SU-DHL-6 (cell line): Measurements from ENCODE around the gene FBXO10.

Experiments used
- EZH2phosphoT487 ChIP-seq: fragments of 200-600 bp; sonication (generic), shearing (Covaris generic); conservative IDR thresholded peaks from 2 replicates; pipeline ENCODE4 v1.6.1; 2018; ENCODE audit warnings: mild to moderate bottlenecking, antibody characterized with exemption, low read length, moderate library complexity, mixed read lengths
- TF ChIP-seq, protein P1 (sequence below): fragments of 200-600 bp; sonication (generic); IDR thresholded peaks from one replicate; pipeline ENCODE4 v1.5.1; 2017; ENCODE audit warnings: antibody characterized with exemption, mild to moderate bottlenecking, low read length, moderate library complexity; ENCODE audit not compliant: insufficient read depth, poor library complexity, severe bottlenecking

- TF ChIP-seq, protein P1, sequence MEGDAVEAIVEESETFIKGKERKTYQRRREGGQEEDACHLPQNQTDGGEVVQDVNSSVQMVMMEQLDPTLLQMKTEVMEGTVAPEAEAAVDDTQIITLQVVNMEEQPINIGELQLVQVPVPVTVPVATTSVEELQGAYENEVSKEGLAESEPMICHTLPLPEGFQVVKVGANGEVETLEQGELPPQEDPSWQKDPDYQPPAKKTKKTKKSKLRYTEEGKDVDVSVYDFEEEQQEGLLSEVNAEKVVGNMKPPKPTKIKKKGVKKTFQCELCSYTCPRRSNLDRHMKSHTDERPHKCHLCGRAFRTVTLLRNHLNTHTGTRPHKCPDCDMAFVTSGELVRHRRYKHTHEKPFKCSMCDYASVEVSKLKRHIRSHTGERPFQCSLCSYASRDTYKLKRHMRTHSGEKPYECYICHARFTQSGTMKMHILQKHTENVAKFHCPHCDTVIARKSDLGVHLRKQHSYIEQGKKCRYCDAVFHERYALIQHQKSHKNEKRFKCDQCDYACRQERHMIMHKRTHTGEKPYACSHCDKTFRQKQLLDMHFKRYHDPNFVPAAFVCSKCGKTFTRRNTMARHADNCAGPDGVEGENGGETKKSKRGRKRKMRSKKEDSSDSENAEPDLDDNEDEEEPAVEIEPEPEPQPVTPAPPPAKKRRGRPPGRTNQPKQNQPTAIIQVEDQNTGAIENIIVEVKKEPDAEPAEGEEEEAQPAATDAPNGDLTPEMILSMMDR, result no peak
- TF ChIP-seq EZH2phosphoT487, result no peak
Measured at GRCh38 chr9:37520641-37521040, 55.5 kb downstream of the FBXO10 start.
